Activated CD8-positive, alpha-beta T cell treated with anti-CD3 and anti-CD28 coated beads for 36 hours (primary cell): ENCODE data around the gene PHF11. TPM values are rescaled to one million over a fixed set of nuclear protein-coding genes. Genes with fewer than 3 reads are reported as not detected.

Experiments used
- ATAC-seq: fragments of 200-7000 bp; cut with Tn5 transposase; one replicate; pipeline ENCODE4 v1.10.0; 2021; ENCODE audit warnings: mild to moderate bottlenecking, moderate library complexity
- CTCF ChIA-PET: fragments of 350-600 bp; sonication (Branson Sonifier 250); formaldehyde crosslinking; loops from one replicate; lab custom pipeline; 2021; ENCODE audit warnings: antibody characterized with exemption; lab: Charles Lee
- POLR2A ChIA-PET: fragments of 350-600 bp; sonication (Branson Sonifier 250); formaldehyde crosslinking; loops from one replicate; lab custom pipeline; 2021; ENCODE audit warnings: antibody characterized with exemption; lab: Charles Lee
- DNase-seq: peaks from one replicate; pipeline ENCODE4 v3.0.0-alpha.2; 2020
- H3K27ac Mint-ChIP-seq: one replicate; pipeline ENCODE4 v1.8.0; 2021; ENCODE audit warnings: mild to moderate bottlenecking, mixed read lengths
- H3K27me3 Mint-ChIP-seq: one replicate; pipeline ENCODE4 v1.8.0; 2021; ENCODE audit warnings: mixed read lengths
- H3K36me3 Mint-ChIP-seq: one replicate; pipeline ENCODE4 v1.8.0; 2021; ENCODE audit warnings: low read depth, mixed read lengths
- H3K4me1 Mint-ChIP-seq: one replicate; pipeline ENCODE4 v1.8.0; 2021; ENCODE audit warnings: low read depth, mixed read lengths
- H3K4me3 Mint-ChIP-seq: one replicate; pipeline ENCODE4 v1.8.0; 2021; ENCODE audit warnings: mild to moderate bottlenecking, moderate library complexity, mixed read lengths
- H3K9me3 Mint-ChIP-seq: one replicate; pipeline ENCODE4 v1.8.0; 2021; ENCODE audit warnings: mixed read lengths
- CTCF ChIP-seq: fragments of 200-600 bp; IDR thresholded peaks from one replicate; pipeline ENCODE4 v1.8.0; 2022; ENCODE audit warnings: antibody characterized with exemption, mild to moderate bottlenecking
- intact Hi-C: fragments of 100-400 bp; cut with micrococcal nuclease; formaldehyde crosslinking; loops from one replicate; pipeline ENCODE4 v1.10.0; 2022
- total RNA-seq, 2 experiments: library from RNA; stranded (reverse); gene quantifications; one replicate each; pipeline ENCODE4 v1.2.3, GENCODE V29; 2021

Gene PHF11
- total RNA-seq, 2 experiments from 2014 or later = 59.3 to 62.6 TPM

GRCh38 chr13:49545661-49546060, 49.9 kb downstream of the PHF11 start:
- ATAC-seq (no peak), DNase-seq (no peak)
- no peaks in the 10 kb centered on the region for H3K9me3 Mint-ChIP-seq
- ChIA-PET CTCF (no interaction called here), POLR2A (no interaction called here)
- intact Hi-C loops = no loop called here
- no peaks in the 10 kb centered on the region for H3K27me3 Mint-ChIP-seq
- H3K4me3 Mint-ChIP-seq = no peak overlapping the region
- peaks cover 21% of the 10 kb centered on the region for H3K36me3 Mint-ChIP-seq
- H3K4me1 Mint-ChIP-seq = peaks cover 2% of the 10 kb centered on the region
- TF ChIP-seq CTCF = no peak
- H3K27ac Mint-ChIP-seq = no peak overlapping the region

GRCh38 chr13:49546561-49546960, 50.8 kb downstream of the PHF11 start:
- H3K27me3 Mint-ChIP-seq = no peaks in the 10 kb centered on the region
- no peaks in the 10 kb centered on the region for H3K4me1 Mint-ChIP-seq
- ChIA-PET POLR2A (no interaction called here), CTCF (no interaction called here)
- no peaks in the 10 kb centered on the region for H3K9me3 Mint-ChIP-seq
- H3K27ac Mint-ChIP-seq = no peak overlapping the region
- intact Hi-C loops = no loop called here
- H3K4me3 Mint-ChIP-seq = no peak overlapping the region
- H3K36me3 Mint-ChIP-seq = peaks cover 20% of the 10 kb centered on the region
- ATAC-seq = no peak
- no peak for TF ChIP-seq CTCF
- DNase-seq = no peak

- DNase-seq = no peak
- ATAC-seq = no peak
- H3K4me1 Mint-ChIP-seq = no peaks in the 10 kb centered on the region
- H3K4me3 Mint-ChIP-seq = no peak overlapping the region
- peaks cover 22% of the 10 kb centered on the region for H3K36me3 Mint-ChIP-seq
- no peaks in the 10 kb centered on the region for H3K27me3 Mint-ChIP-seq
- no peaks in the 10 kb centered on the region for H3K9me3 Mint-ChIP-seq
- ChIA-PET CTCF (interaction anchor here (1.2 to 1.6 kb wide), 2 partner anchors 54 to 58 kb away, joined by 3 to 4 read pairs; no protein-coding TSS in a partner anchor), POLR2A (interaction anchor here (0.6 kb wide), 1 partner anchor 419 kb away, joined by 3 read pairs; no protein-coding TSS in a partner anchor)
- no peak overlapping the region for H3K27ac Mint-ChIP-seq
- intact Hi-C loops = no loop called here
- TF ChIP-seq CTCF = no peak
Observed at GRCh38 chr13:49549289-49549688, 53.5 kb downstream of the PHF11 start.

GRCh38 chr13:49550942-49551644, 55.3 kb downstream of the PHF11 start:
- ChIA-PET POLR2A (interaction anchor here (0.8 kb wide), 1 partner anchor 19 kb away, joined by 3 read pairs; no protein-coding TSS in a partner anchor), CTCF (interaction anchor here (1.8 kb wide), 1 partner anchor 56 kb away, joined by 5 read pairs; no protein-coding TSS in a partner anchor)
- Mint-ChIP-seq H3K27me3 (no peaks in the 10 kb centered on the region), H3K27ac (no peak overlapping the region), H3K4me3 (no peak overlapping the region), H3K4me1 (no peaks in the 10 kb centered on the region), H3K36me3 (peaks cover 11% of the 10 kb centered on the region), H3K9me3 (no peaks in the 10 kb centered on the region)
- ATAC-seq (no peak), DNase-seq (no peak)
- intact Hi-C loops = no loop called here
- no peak for TF ChIP-seq CTCF

- no peaks in the 10 kb centered on the region for H3K9me3 Mint-ChIP-seq
- H3K36me3 Mint-ChIP-seq = peaks cover 15% of the 10 kb centered on the region
- DNase-seq = no peak
- H3K4me3 Mint-ChIP-seq = no peak overlapping the region
- no peaks in the 10 kb centered on the region for H3K4me1 Mint-ChIP-seq
- intact Hi-C loops = no loop called here
- no peak overlapping the region for H3K27ac Mint-ChIP-seq
- no peak for ATAC-seq
- CTCF ChIA-PET = no interaction called here
- no peak for TF ChIP-seq CTCF
- POLR2A ChIA-PET = no interaction called here
- no peaks in the 10 kb centered on the region for H3K27me3 Mint-ChIP-seq
Observed at GRCh38 chr13:49553888-49554287, 58.1 kb downstream of the PHF11 start.
